ENCODE results near the gene IKZF1. TPM values are rescaled to one million over a fixed set of nuclear protein-coding genes. Genes with fewer than 3 reads are reported as not detected.
A peak's percentile ranks its signal among the peaks of the same experiment; 100 is the strongest.

The IKZF1 gene
- total and polyA plus RNA-seq, 2 of the 13 experiments (the other 11 are each of a cell fraction or from before 2014, with no cell fraction given) = not detected

GRCh38 chr7:50450590-50451032, 146.1 kb downstream of the IKZF1 start:
- H3K4me1 ChIP-seq (ENCODE audit: insufficient read depth, low read length) = peaks cover 38% of the 10 kb centered on the region
- FAIRE-seq = no peak
- POLR2A ChIA-PET = interaction anchor here (1.4 kb wide), 1 partner anchor 15 kb away, joined by 4 read pairs; no protein-coding TSS in a partner anchor
- H4K20me1 ChIP-seq (ENCODE audit: insufficient read depth, low read length) = no peaks in the 10 kb centered on the region
- peaks cover 2 to 5% of the 10 kb centered on the region in 2 experiments; a peak in 2 of 5 replicates for H3K36me3 ChIP-seq (replicated peaks in 1 of 2; ENCODE audit: control insufficient read depth in 1 of 2, insufficient read depth in 2 of 2, low read length in 2 of 2)
- CTCF ChIA-PET (ENCODE audit: low intra/inter-chr PET ratio, low total read pairs) = no interaction called here
- intact Hi-C loops (cut with micrococcal nuclease; ENCODE audit: unreplicated experiment) = no loop called here
- no peak overlapping the region for H3K27ac ChIP-seq (ENCODE audit: extremely low read length, insufficient read depth, low read length)
- H3K27me3 ChIP-seq (ENCODE audit: control insufficient read depth in 1 of 2, insufficient read depth in 2 of 2, low read length in 2 of 2) = no peaks in the 10 kb centered on the region
- peak overlapping the region; percentile 70 for H3K9ac ChIP-seq (ENCODE audit: insufficient read depth, low read depth, low read length)
- no peak for ATAC-seq
- no TSS peak for BruUV-seq (replicated peaks)
- DNase-seq (ENCODE audit: low spot score) = no peak
- H3K9me3 ChIP-seq (ENCODE audit: low read length) = no peaks in the 10 kb centered on the region
- H3K4me2 ChIP-seq (ENCODE audit: low read depth, low read length) = peak overlapping the region; percentile 75
- H3K4me3 ChIP-seq (replicated peaks in 1 of 3; ENCODE audit: insufficient read depth in 1 of 3, low read depth in 2 of 3, low read length in 3 of 3) = peak overlapping the region in 2 of 3 experiments; percentile 90 to 96; a peak in 3 of 6 replicates
- in situ Hi-C loops (cut with HindIII; ENCODE audit: extremely low pct_ligation_motif_present, low pct_unique_long_range_greater_than_20kb) = loop anchor here (25.0 kb wide), 1 partner anchor 687 kb away; no protein-coding TSS in a partner anchor
- H3K79me2 ChIP-seq (ENCODE audit: insufficient read depth, low read length) = peaks cover 8% of the 10 kb centered on the region
- 96% methylated on average over 32 of the region's 32 CpGs for WGBS (ENCODE audit: low lambda C conversion rate)
- H2AFZ ChIP-seq (ENCODE audit: low read length) = no peak overlapping the region
- TF ChIP-seq ZNF607 (CRISPR knock-in tag; IDR thresholded peaks at IDR 0.05; ENCODE audit: borderline replicate concordance) (peak; percentile 14; the same call in 1 of the 2 replicates), ZFP91 (CRISPR knock-in tag; IDR thresholded peaks at IDR 0.05; ENCODE audit: borderline replicate concordance) (peak; percentile 60; the same call in 1 of the 2 replicates), TFDP1 (CRISPR knock-in tag; IDR thresholded peaks at IDR 0.05; ENCODE audit: borderline replicate concordance) (no peak), KDM3A (CRISPR knock-in tag; IDR thresholded peaks at IDR 0.05; ENCODE audit: low read depth) (0 out of 2 replicates have a peak, but pooled peaks have one; percentile 12), ZFY (CRISPR knock-in tag; IDR thresholded peaks at IDR 0.05) (0 out of 2 replicates have a peak, but pooled peaks have one; percentile 5), SCMH1 (CRISPR knock-in tag; IDR thresholded peaks at IDR 0.05; ENCODE audit: borderline replicate concordance) (no peak), KLF16 (CRISPR knock-in tag; IDR thresholded peaks at IDR 0.05) (peak in 1 of 2 experiments; percentile 5; a peak in 1 of 4 replicates), SNAPC2 (CRISPR knock-in tag; IDR thresholded peaks at IDR 0.05) (no peak), ZIK1 (CRISPR knock-in tag; IDR thresholded peaks at IDR 0.05; ENCODE audit: borderline replicate concordance, low read depth) (0 out of 2 replicates have a peak, but pooled peaks have one; percentile 21), ZFP36 (IDR thresholded peaks at IDR 0.05; ENCODE audit: borderline replicate concordance, low read depth, low read length, partially characterized antibody) (no peak), PRPF4 (IDR thresholded peaks at IDR 0.05; ENCODE audit: low read depth, low read length, poor library complexity, severe bottlenecking) (peak; percentile 57), ZNF446 (CRISPR knock-in tag; IDR thresholded peaks at IDR 0.05) (0 out of 2 replicates have a peak, but pooled peaks have one; percentile 34), ZNF580 (CRISPR knock-in tag; IDR thresholded peaks at IDR 0.05; ENCODE audit: borderline replicate concordance, low read depth) (peak; percentile 10; the same call in 1 of the 2 replicates), THAP8 (CRISPR knock-in tag; IDR thresholded peaks at IDR 0.05; ENCODE audit: borderline replicate concordance) (no peak), PAX8 (CRISPR knock-in tag; IDR thresholded peaks at IDR 0.05; ENCODE audit: borderline replicate concordance) (no peak), ZNF652 (CRISPR knock-in tag; IDR thresholded peaks at IDR 0.05; ENCODE audit: borderline replicate concordance, low read depth) (no peak), ZFP36L1 (CRISPR knock-in tag; IDR thresholded peaks at IDR 0.05) (peak; percentile 13; the same call in 1 of the 2 replicates), ZBTB33 (CRISPR knock-in tag; IDR thresholded peaks at IDR 0.05) (0 out of 2 replicates have a peak, but pooled peaks have one; percentile 28)
